Stimulated activated effector memory CD8-positive, alpha-beta T cell treated with anti-CD3 and anti-CD28 coated beads, Interleukin-12 subunit alpha, Interleukin-12 subunit beta, amount 100 ng/mL, for 72 hours (primary cell): ENCODE results near the gene ENPP5.
"Not testable (repeated sequence)": the region's sequence is repeated elsewhere in the genome, so short reads cannot be mapped to it uniquely, and the experiment has no call there.

ENCODE experiments used
- ATAC-seq: fragments of 150-1000 bp; cut with Tn5 transposase; 2 replicates; pipeline ENCODE4 v1.10.0; 2021
- DNase-seq, 2 donors: peaks; one replicate each; pipeline ENCODE4 v3.0.0; 2021 to 2022; ENCODE audit warnings: low spot score in 2 of 2
- H3K27ac Mint-ChIP-seq: one replicate; pipeline ENCODE4 v1.8.0; 2022; ENCODE audit warnings: mild to moderate bottlenecking, mixed read lengths
- H3K36me3 Mint-ChIP-seq: one replicate; pipeline ENCODE4 v1.8.0; 2022; ENCODE audit warnings: mild to moderate bottlenecking, mixed read lengths
- H3K4me1 Mint-ChIP-seq: one replicate; pipeline ENCODE4 v1.8.0; 2022; ENCODE audit warnings: mixed read lengths
- H3K4me3 Mint-ChIP-seq: one replicate; pipeline ENCODE4 v1.8.0; 2022; ENCODE audit warnings: mild to moderate bottlenecking, mixed read lengths
- H3K9me3 Mint-ChIP-seq: one replicate; pipeline ENCODE4 v1.8.0; 2022; ENCODE audit warnings: mixed read lengths

ENPP5 gene

GRCh38 chr6:46191961-46192360 is 21.2 kb upstream of the ENPP5 start:
- Mint-ChIP-seq H3K4me3 (no peak overlapping the region), H3K36me3 (no peaks in the 10 kb centered on the region), H3K27ac (no peak overlapping the region), H3K4me1 (no peaks in the 10 kb centered on the region), H3K9me3 (no peaks in the 10 kb centered on the region)
- ATAC-seq (no peak), DNase-seq (no peak)

GRCh38 chr6:46190889-46191288 is 20.1 kb upstream of the ENPP5 start:
- ATAC-seq (no peak), DNase-seq (no peak)
- Mint-ChIP-seq H3K4me3 (no peak overlapping the region), H3K4me1 (no peaks in the 10 kb centered on the region), H3K27ac (no peak overlapping the region), H3K36me3 (no peaks in the 10 kb centered on the region), H3K9me3 (no peaks in the 10 kb centered on the region)

GRCh38 chr6:46189726-46190125 is 18.9 kb upstream of the ENPP5 start:
- H3K27ac Mint-ChIP-seq, result no peak overlapping the region
- DNase-seq (no peak), ATAC-seq (no peak)
- no peaks in the 10 kb centered on the region for H3K4me1 Mint-ChIP-seq
- H3K4me3 Mint-ChIP-seq, result no peak overlapping the region
- no peaks in the 10 kb centered on the region for H3K9me3 Mint-ChIP-seq
- H3K36me3 Mint-ChIP-seq, result no peaks in the 10 kb centered on the region

GRCh38 chr6:46186583-46186982 is 15.8 kb upstream of the ENPP5 start:
- no peaks in the 10 kb centered on the region for H3K4me1 Mint-ChIP-seq
- DNase-seq (no peak), ATAC-seq (no peak)
- no peaks in the 10 kb centered on the region for H3K9me3 Mint-ChIP-seq
- no peaks in the 10 kb centered on the region for H3K36me3 Mint-ChIP-seq
- H3K27ac Mint-ChIP-seq, result no peak overlapping the region
- H3K4me3 Mint-ChIP-seq, result no peak overlapping the region

- no peak overlapping the region for H3K4me3 Mint-ChIP-seq
- H3K4me1 Mint-ChIP-seq, result no peaks in the 10 kb centered on the region
- DNase-seq (no peak), ATAC-seq (no peak)
- no peaks in the 10 kb centered on the region for H3K9me3 Mint-ChIP-seq
- H3K27ac Mint-ChIP-seq, result no peak overlapping the region
- no peaks in the 10 kb centered on the region for H3K36me3 Mint-ChIP-seq
Measured at GRCh38 chr6:46184114-46184513, 13.3 kb upstream of the ENPP5 start.

GRCh38 chr6:46175976-46176375 is 5.2 kb upstream of the ENPP5 start:
- DNase-seq (no peak), ATAC-seq (no peak)
- H3K36me3 Mint-ChIP-seq, result peaks cover 5% of the 10 kb centered on the region
- H3K9me3 Mint-ChIP-seq, result no peaks in the 10 kb centered on the region
- no peak overlapping the region for H3K27ac Mint-ChIP-seq
- peaks cover 44% of the 10 kb centered on the region for H3K4me1 Mint-ChIP-seq
- H3K4me3 Mint-ChIP-seq, result peak overlapping the region; percentile 57

GRCh38 chr6:46175446-46175845 is 4.7 kb upstream of the ENPP5 start:
- Mint-ChIP-seq H3K4me3 (peak overlapping the region; percentile 57), H3K36me3 (peaks cover 5% of the 10 kb centered on the region), H3K27ac (peak overlapping the region; percentile 69), H3K4me1 (peaks cover 47% of the 10 kb centered on the region), H3K9me3 (no peaks in the 10 kb centered on the region)
- no peak for DNase-seq
- peak; percentile 94 for ATAC-seq

GRCh38 chr6:46174904-46175303 is 4.1 kb upstream of the ENPP5 start:
- Mint-ChIP-seq H3K4me1 (peaks cover 53% of the 10 kb centered on the region), H3K36me3 (peaks cover 5% of the 10 kb centered on the region), H3K9me3 (no peaks in the 10 kb centered on the region), H3K4me3 (peak overlapping the region; percentile 57), H3K27ac (peak overlapping the region; percentile 69)
- ATAC-seq (no peak), DNase-seq (no peak)

- ATAC-seq (no peak), DNase-seq (no peak)
- Mint-ChIP-seq H3K4me3 (no peak overlapping the region), H3K27ac (no peak overlapping the region), H3K9me3 (no peaks in the 10 kb centered on the region), H3K4me1 (peaks cover 44% of the 10 kb centered on the region), H3K36me3 (peaks cover 5% of the 10 kb centered on the region)
Measured at GRCh38 chr6:46172176-46172575, 1.4 kb upstream of the ENPP5 start.

- Mint-ChIP-seq H3K4me3 (no peak overlapping the region), H3K27ac (no peak overlapping the region), H3K4me1 (no peaks in the 10 kb centered on the region), H3K9me3 (no peaks in the 10 kb centered on the region), H3K36me3 (no peaks in the 10 kb centered on the region)
- ATAC-seq (no peak), DNase-seq (no peak)
Measured at GRCh38 chr6:46160102-46160501, 10.7 kb downstream of the ENPP5 start.

GRCh38 chr6:46159229-46159628 is 11.6 kb downstream of the ENPP5 start:
- no peak for ATAC-seq

GRCh38 chr6:46156701-46157100 is 14.1 kb downstream of the ENPP5 start:
- no peak for DNase-seq
- ATAC-seq, result no peak
- H3K4me3 Mint-ChIP-seq, result no peak overlapping the region
- no peaks in the 10 kb centered on the region for H3K36me3 Mint-ChIP-seq
- no peak overlapping the region for H3K27ac Mint-ChIP-seq
- no peaks in the 10 kb centered on the region for H3K9me3 Mint-ChIP-seq
- no peaks in the 10 kb centered on the region for H3K4me1 Mint-ChIP-seq

More at GRCh38 chr6:46159229-46159628, 11.6 kb downstream of the ENPP5 start:
- H3K4me3 Mint-ChIP-seq, result no peak overlapping the region
- H3K9me3 Mint-ChIP-seq, result no peaks in the 10 kb centered on the region
- H3K27ac Mint-ChIP-seq, result no peak overlapping the region
- H3K36me3 Mint-ChIP-seq, result no peaks in the 10 kb centered on the region
- no peak for DNase-seq
- H3K4me1 Mint-ChIP-seq, result no peaks in the 10 kb centered on the region

GRCh38 chr6:46149066-46149465 is 21.7 kb downstream of the ENPP5 start:
- not testable (repeated sequence) for H3K36me3 Mint-ChIP-seq

GRCh38 chr6:46144270-46144669 is 26.5 kb downstream of the ENPP5 start:
- H3K36me3 Mint-ChIP-seq, result peaks cover 25% of the 10 kb centered on the region
- no peak overlapping the region for H3K4me3 Mint-ChIP-seq
- H3K4me1 Mint-ChIP-seq, result peaks cover 4% of the 10 kb centered on the region
- H3K9me3 Mint-ChIP-seq, result no peaks in the 10 kb centered on the region
- no peak overlapping the region for H3K27ac Mint-ChIP-seq
- ATAC-seq (no peak), DNase-seq (no peak)

More at GRCh38 chr6:46149066-46149465, 21.7 kb downstream of the ENPP5 start:
- H3K4me1 Mint-ChIP-seq, DNase-seq, ATAC-seq, H3K9me3 Mint-ChIP-seq, H3K27ac Mint-ChIP-seq, H3K4me3 Mint-ChIP-seq: not testable (repeated sequence)

- no peak for ATAC-seq
- no peak for DNase-seq
- Mint-ChIP-seq H3K4me1 (peaks cover 51% of the 10 kb centered on the region), H3K4me3 (no peak overlapping the region), H3K9me3 (no peaks in the 10 kb centered on the region), H3K36me3 (peaks cover 15% of the 10 kb centered on the region), H3K27ac (peak overlapping the region; percentile 1)
Measured at GRCh38 chr6:46138281-46138680, 32.5 kb downstream of the ENPP5 start.

GRCh38 chr6:46137387-46137786 is 33.4 kb downstream of the ENPP5 start:
- Mint-ChIP-seq H3K4me1 (peaks cover 58% of the 10 kb centered on the region), H3K4me3 (no peak overlapping the region), H3K27ac (no peak overlapping the region), H3K36me3 (peaks cover 7% of the 10 kb centered on the region), H3K9me3 (no peaks in the 10 kb centered on the region)
- DNase-seq (no peak), ATAC-seq (peak; percentile 83)

GRCh38 chr6:46136831-46137230 is 33.9 kb downstream of the ENPP5 start:
- ATAC-seq, result no peak
- H3K9me3 Mint-ChIP-seq, result no peaks in the 10 kb centered on the region
- H3K36me3 Mint-ChIP-seq, result peaks cover 6% of the 10 kb centered on the region
- H3K4me3 Mint-ChIP-seq, result no peak overlapping the region
- H3K4me1 Mint-ChIP-seq, result peaks cover 61% of the 10 kb centered on the region
- no peak for DNase-seq
- H3K27ac Mint-ChIP-seq, result no peak overlapping the region
